Measurements from ENCODE around the gene TMEM87B. TPM values are rescaled to one million over a fixed set of nuclear protein-coding genes. Genes with fewer than 3 reads are reported as not detected.

The TMEM87B gene
- total and polyA plus RNA-seq, 2 donors (not counting 1 experiment from before 2014, with no cell fraction given), result 30.5 to 31.5 TPM

GRCh38 chr2:112121682-112122254, 66.7 kb downstream of the TMEM87B start:
- no peak overlapping the region for H3K9ac ChIP-seq (ENCODE audit: insufficient read depth, low read length)
- TF ChIP-seq EZH2 (IDR thresholded peaks at IDR 0.05; ENCODE audit: low read length, missing control alignments) (no peak), CTCF (conservative IDR thresholded peaks at IDR 0.05 in 1 of 2, IDR thresholded peaks at IDR 0.05 in 1 of 2; ENCODE audit: low read depth in 1 of 2, low read length in 2 of 2) (peak; percentile 57 to 63)
- peak; percentile 44 to 74 for DNase-seq (ENCODE audit: low read depth in 2 of 2)

GRCh38 chr2:112129060-112129459, 74.0 kb downstream of the TMEM87B start:
- Histone ChIP-seq H3K4me2 (ENCODE audit: extremely low read depth, insufficient read depth, low read length) (no peak overlapping the region), H3K36me3 (ENCODE audit: control insufficient read depth, insufficient read depth, low read length) (no peaks in the 10 kb centered on the region), H3K4me1 (ENCODE audit: control insufficient read depth, extremely low read depth, insufficient read depth, low read length) (no peaks in the 10 kb centered on the region), H2AFZ (ENCODE audit: low read length) (no peak overlapping the region), H3K9me3 (ENCODE audit: control insufficient read depth, insufficient read depth, low read depth, low read length) (no peaks in the 10 kb centered on the region), H3K4me3 (replicated peaks in 1 of 4; ENCODE audit: control extremely low read depth in 1 of 4, insufficient read depth in 1 of 4, low read depth in 3 of 4, low read length in 4 of 4) (no peak overlapping the region), H3K9ac (ENCODE audit: insufficient read depth, low read length) (no peak overlapping the region), H4K20me1 (ENCODE audit: control insufficient read depth, extremely low read depth, insufficient read depth, low read length) (no peaks in the 10 kb centered on the region), H3K27me3 (ENCODE audit: control insufficient read depth, insufficient read depth, low read length) (no peaks in the 10 kb centered on the region), H3K27ac (ENCODE audit: insufficient read depth, low read length) (no peak overlapping the region), H3K79me2 (ENCODE audit: control insufficient read depth, insufficient read depth, low read length) (no peaks in the 10 kb centered on the region)
- TF ChIP-seq CTCF (conservative IDR thresholded peaks at IDR 0.05 in 1 of 2, IDR thresholded peaks at IDR 0.05 in 1 of 2; ENCODE audit: low read depth in 1 of 2, low read length in 2 of 2) (no peak), EZH2 (IDR thresholded peaks at IDR 0.05; ENCODE audit: low read length, missing control alignments) (no peak)
- no peak for DNase-seq (ENCODE audit: low read depth in 2 of 2)

More at GRCh38 chr2:112121682-112122254, 66.7 kb downstream of the TMEM87B start:
- Histone ChIP-seq H3K79me2 (ENCODE audit: control insufficient read depth, insufficient read depth, low read length) (no peaks in the 10 kb centered on the region), H3K36me3 (ENCODE audit: control insufficient read depth, insufficient read depth, low read length) (peaks cover 2% of the 10 kb centered on the region), H3K4me2 (ENCODE audit: extremely low read depth, insufficient read depth, low read length) (no peak overlapping the region), H3K27me3 (ENCODE audit: control insufficient read depth, insufficient read depth, low read length) (no peaks in the 10 kb centered on the region), H3K4me3 (replicated peaks in 1 of 4; ENCODE audit: control extremely low read depth in 1 of 4, insufficient read depth in 1 of 4, low read depth in 3 of 4, low read length in 4 of 4) (no peak overlapping the region), H3K4me1 (ENCODE audit: control insufficient read depth, extremely low read depth, insufficient read depth, low read length) (no peaks in the 10 kb centered on the region), H3K27ac (ENCODE audit: insufficient read depth, low read length) (no peak overlapping the region), H2AFZ (ENCODE audit: low read length) (no peak overlapping the region), H3K9me3 (ENCODE audit: control insufficient read depth, insufficient read depth, low read depth, low read length) (no peaks in the 10 kb centered on the region), H4K20me1 (ENCODE audit: control insufficient read depth, extremely low read depth, insufficient read depth, low read length) (no peaks in the 10 kb centered on the region)

- Histone ChIP-seq H3K9ac (ENCODE audit: insufficient read depth, low read length) (no peak overlapping the region), H3K79me2 (ENCODE audit: control insufficient read depth, insufficient read depth, low read length) (no peaks in the 10 kb centered on the region), H3K36me3 (ENCODE audit: control insufficient read depth, insufficient read depth, low read length) (no peaks in the 10 kb centered on the region), H3K27ac (ENCODE audit: insufficient read depth, low read length) (no peak overlapping the region), H3K9me3 (ENCODE audit: control insufficient read depth, insufficient read depth, low read depth, low read length) (no peaks in the 10 kb centered on the region), H2AFZ (ENCODE audit: low read length) (no peak overlapping the region), H3K4me2 (ENCODE audit: extremely low read depth, insufficient read depth, low read length) (no peak overlapping the region), H4K20me1 (ENCODE audit: control insufficient read depth, extremely low read depth, insufficient read depth, low read length) (no peaks in the 10 kb centered on the region), H3K4me1 (ENCODE audit: control insufficient read depth, extremely low read depth, insufficient read depth, low read length) (no peaks in the 10 kb centered on the region), H3K27me3 (ENCODE audit: control insufficient read depth, insufficient read depth, low read length) (no peaks in the 10 kb centered on the region), H3K4me3 (replicated peaks in 1 of 4; ENCODE audit: control extremely low read depth in 1 of 4, insufficient read depth in 1 of 4, low read depth in 3 of 4, low read length in 4 of 4) (no peak overlapping the region)
- TF ChIP-seq CTCF (conservative IDR thresholded peaks at IDR 0.05 in 1 of 2, IDR thresholded peaks at IDR 0.05 in 1 of 2; ENCODE audit: low read depth in 1 of 2, low read length in 2 of 2) (no peak), EZH2 (IDR thresholded peaks at IDR 0.05; ENCODE audit: low read length, missing control alignments) (no peak)
- DNase-seq (ENCODE audit: low read depth in 2 of 2), result no peak
These were observed 78.3 kb downstream of the TMEM87B start for GRCh38 chr2:112133344-112133743.

Measured in fibroblast of lung (primary cell).